ENCODE results near the gene OR8G5.

DNA sequence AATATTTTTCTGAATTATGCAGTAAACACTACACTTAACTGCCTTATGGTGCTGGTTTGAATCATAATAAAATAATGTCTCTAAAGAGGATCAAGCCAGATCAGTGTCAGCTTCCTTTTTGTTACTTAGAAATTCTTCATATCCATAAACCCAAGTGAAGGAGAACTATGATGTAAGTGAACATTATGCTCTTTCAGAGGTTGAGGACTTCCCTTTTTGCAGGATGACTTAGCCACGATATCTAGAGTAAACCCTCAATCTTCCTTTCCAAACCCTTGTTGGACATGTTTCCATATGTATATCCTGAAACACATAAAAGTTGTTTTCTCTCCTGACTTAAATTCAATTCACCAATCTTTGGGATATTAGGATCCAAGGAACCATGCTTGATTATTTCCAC is 38.5 kb downstream of the OR8G5 start:
- TF ChIP-seq, protein P1, sequence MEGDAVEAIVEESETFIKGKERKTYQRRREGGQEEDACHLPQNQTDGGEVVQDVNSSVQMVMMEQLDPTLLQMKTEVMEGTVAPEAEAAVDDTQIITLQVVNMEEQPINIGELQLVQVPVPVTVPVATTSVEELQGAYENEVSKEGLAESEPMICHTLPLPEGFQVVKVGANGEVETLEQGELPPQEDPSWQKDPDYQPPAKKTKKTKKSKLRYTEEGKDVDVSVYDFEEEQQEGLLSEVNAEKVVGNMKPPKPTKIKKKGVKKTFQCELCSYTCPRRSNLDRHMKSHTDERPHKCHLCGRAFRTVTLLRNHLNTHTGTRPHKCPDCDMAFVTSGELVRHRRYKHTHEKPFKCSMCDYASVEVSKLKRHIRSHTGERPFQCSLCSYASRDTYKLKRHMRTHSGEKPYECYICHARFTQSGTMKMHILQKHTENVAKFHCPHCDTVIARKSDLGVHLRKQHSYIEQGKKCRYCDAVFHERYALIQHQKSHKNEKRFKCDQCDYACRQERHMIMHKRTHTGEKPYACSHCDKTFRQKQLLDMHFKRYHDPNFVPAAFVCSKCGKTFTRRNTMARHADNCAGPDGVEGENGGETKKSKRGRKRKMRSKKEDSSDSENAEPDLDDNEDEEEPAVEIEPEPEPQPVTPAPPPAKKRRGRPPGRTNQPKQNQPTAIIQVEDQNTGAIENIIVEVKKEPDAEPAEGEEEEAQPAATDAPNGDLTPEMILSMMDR (IDR thresholded peaks at IDR 0.05) = no peak
- no peak for TF ChIP-seq POLR2A (IDR thresholded peaks at IDR 0.05)
